Measurements from ENCODE around the gene COQ7. TPM values are rescaled to one million over a fixed set of nuclear protein-coding genes. Genes with fewer than 3 reads are reported as not detected.

Gene COQ7
- polyA plus RNA-seq, 1 experiment, result 10.7 TPM

GRCh38 chr16:19073344-19073743, 5.9 kb downstream of the COQ7 start:
- no peak for DNase-seq (ENCODE audit: low read depth)
- POLR2A ChIA-PET, result no interaction called here

GRCh38 chr16:19073863-19074262, 6.4 kb downstream of the COQ7 start:
- Histone ChIP-seq H3K4me3 (ENCODE audit: low read depth, low read length) (no peak overlapping the region), H3K36me3 (ENCODE audit: control insufficient read depth, insufficient read depth, low read length) (peaks cover 13% of the 10 kb centered on the region), H3K27me3 (ENCODE audit: control insufficient read depth, insufficient read depth, low read length) (no peaks in the 10 kb centered on the region)
- DNase-seq (ENCODE audit: low read depth), result no peak
- TF ChIP-seq CTCF (IDR thresholded peaks at IDR 0.05; ENCODE audit: insufficient read depth, low read depth, low read length), result no peak
- CTCF ChIA-PET, result interaction anchor here (0.5 to 3.9 kb wide), 5 partner anchors 12 to 92 kb away, joined by 3 to 36 read pairs (median 14); partner anchors contain the start of gene TMC7
- POLR2A ChIA-PET, result no interaction called here

More at GRCh38 chr16:19073344-19073743, 5.9 kb downstream of the COQ7 start:
- CTCF ChIA-PET, result interaction anchor here (0.5 to 3.9 kb wide), 5 partner anchors 12 to 483 kb away, joined by 3 to 36 read pairs (median 14); partner anchors contain the start of gene TMC7
- no peak for TF ChIP-seq CTCF (IDR thresholded peaks at IDR 0.05; ENCODE audit: insufficient read depth, low read depth, low read length)
- H3K4me3 ChIP-seq (ENCODE audit: low read depth, low read length), result no peak overlapping the region
- no peaks in the 10 kb centered on the region for H3K27me3 ChIP-seq (ENCODE audit: control insufficient read depth, insufficient read depth, low read length)
- peaks cover 11% of the 10 kb centered on the region for H3K36me3 ChIP-seq (ENCODE audit: control insufficient read depth, insufficient read depth, low read length)

GRCh38 chr16:19075511-19075910, 8.1 kb downstream of the COQ7 start:
- no peak for DNase-seq (ENCODE audit: low read depth)
- peaks cover 13% of the 10 kb centered on the region for H3K36me3 ChIP-seq (ENCODE audit: control insufficient read depth, insufficient read depth, low read length)
- no peaks in the 10 kb centered on the region for H3K27me3 ChIP-seq (ENCODE audit: control insufficient read depth, insufficient read depth, low read length)
- no peak for TF ChIP-seq CTCF (IDR thresholded peaks at IDR 0.05; ENCODE audit: insufficient read depth, low read depth, low read length)
- no peak overlapping the region for H3K4me3 ChIP-seq (ENCODE audit: low read depth, low read length)
- POLR2A ChIA-PET, result no interaction called here
- CTCF ChIA-PET, result interaction anchor here (0.8 kb wide), 1 partner anchor 10 kb away, joined by 4 read pairs; no protein-coding TSS in a partner anchor

- CTCF ChIA-PET, result interaction anchor here (1.7 kb wide), 1 partner anchor 8 kb away, joined by 11 read pairs; no protein-coding TSS in a partner anchor
- no peak for DNase-seq (ENCODE audit: low read depth)
- POLR2A ChIA-PET, result no interaction called here
- Histone ChIP-seq H3K4me3 (ENCODE audit: low read depth, low read length) (no peak overlapping the region), H3K36me3 (ENCODE audit: control insufficient read depth, insufficient read depth, low read length) (peaks cover 9% of the 10 kb centered on the region), H3K27me3 (ENCODE audit: control insufficient read depth, insufficient read depth, low read length) (no peaks in the 10 kb centered on the region)
- TF ChIP-seq CTCF (IDR thresholded peaks at IDR 0.05; ENCODE audit: insufficient read depth, low read depth, low read length), result no peak
Measured at GRCh38 chr16:19077879-19078278, 10.5 kb downstream of the COQ7 start.

- CTCF ChIA-PET, result interaction anchor here (0.6 to 5.5 kb wide), 5 partner anchors 10 to 289 kb away, joined by 3 to 80 read pairs (median 4); partner anchors contain the start of gene TMC7
- Histone ChIP-seq H3K4me3 (ENCODE audit: low read depth, low read length) (no peak overlapping the region), H3K27me3 (ENCODE audit: control insufficient read depth, insufficient read depth, low read length) (no peaks in the 10 kb centered on the region), H3K36me3 (ENCODE audit: control insufficient read depth, insufficient read depth, low read length) (no peaks in the 10 kb centered on the region)
- no peak for TF ChIP-seq CTCF (IDR thresholded peaks at IDR 0.05; ENCODE audit: insufficient read depth, low read depth, low read length)
- DNase-seq (ENCODE audit: low read depth), result no peak
- POLR2A ChIA-PET, result no interaction called here
Measured at GRCh38 chr16:19083670-19084069, 16.3 kb downstream of the COQ7 start.
